ENCODE results near the gene FLRT2.

DNA sequence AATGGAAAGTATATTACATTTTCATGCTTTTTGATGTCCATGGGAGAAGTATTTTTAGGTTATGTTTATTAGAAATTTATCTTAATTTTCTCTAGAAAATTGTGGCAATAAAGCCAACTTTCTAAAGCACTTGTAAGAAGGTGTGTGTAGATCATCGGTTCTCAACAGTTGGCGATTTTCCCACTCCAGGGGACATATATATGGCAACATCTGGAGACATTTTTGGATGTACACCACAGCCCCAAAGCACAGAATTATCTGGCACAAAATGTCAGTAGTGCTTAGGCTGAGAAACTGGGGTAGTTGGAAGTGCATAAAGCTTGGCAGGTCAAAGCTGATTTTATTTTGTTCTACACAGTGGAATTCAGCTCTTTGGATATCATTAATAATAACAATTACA, 86.9 kb downstream of the FLRT2 start:
- TF ChIP-seq POLR2A (IDR thresholded peaks at IDR 0.05) (no peak), CTCF (IDR thresholded peaks at IDR 0.05 in 4 of 5, conservative IDR thresholded peaks at IDR 0.05 in 1 of 5) (no peak)
